ENCODE results near the gene MATN4.

Gene MATN4

GRCh38 chr20:45341939-45342854 is 34.1 kb upstream of the MATN4 start:
- DNase-seq (ENCODE audit: extremely low read depth in 1 of 2, low read depth in 1 of 2) = no peak

DNA sequence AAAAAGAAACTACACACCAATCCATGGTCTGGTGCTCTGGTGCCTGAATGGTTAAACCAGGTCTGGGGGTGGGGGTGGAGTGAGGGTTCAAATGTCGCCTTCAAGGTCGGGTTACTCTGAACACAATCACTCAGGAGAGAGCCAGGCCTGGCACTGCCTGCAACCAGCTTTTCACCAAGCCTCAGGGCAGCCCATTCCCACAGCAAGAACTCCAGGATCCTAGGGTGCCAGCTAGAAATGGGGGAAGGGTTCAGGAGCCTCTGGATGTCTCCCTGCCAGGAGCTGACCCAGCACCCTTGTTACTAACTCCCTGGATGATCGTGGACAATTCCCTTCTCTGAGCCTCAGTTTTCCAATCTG is 33.5 kb upstream of the MATN4 start:
- DNase-seq (ENCODE audit: extremely low read depth in 1 of 2, low read depth in 1 of 2) = no peak

DNA sequence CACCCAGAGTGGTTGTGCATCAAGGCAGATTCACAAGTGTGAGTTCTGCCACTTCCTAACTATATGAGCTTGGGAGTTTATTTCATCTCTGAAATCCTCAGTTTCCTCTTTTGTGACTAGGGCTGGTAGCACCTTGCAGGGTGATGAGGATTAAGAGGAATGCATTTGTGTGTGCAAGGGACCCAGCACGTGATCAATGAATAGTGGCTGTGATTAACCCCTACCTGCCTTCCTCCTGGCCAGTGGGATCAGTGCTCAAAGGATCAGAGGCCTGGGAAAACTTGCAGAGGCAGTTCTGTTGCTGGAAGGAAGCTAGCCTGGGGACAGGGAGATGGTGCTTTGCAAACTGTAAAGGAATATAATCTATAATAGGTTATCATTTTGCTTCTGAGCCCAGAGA is 32.9 kb upstream of the MATN4 start:
- DNase-seq (ENCODE audit: extremely low read depth in 1 of 2, low read depth in 1 of 2) = no peak

GRCh38 chr20:45340236-45340847 is 32.2 kb upstream of the MATN4 start:
- no peak for DNase-seq (ENCODE audit: extremely low read depth in 1 of 2, low read depth in 1 of 2)

DNA sequence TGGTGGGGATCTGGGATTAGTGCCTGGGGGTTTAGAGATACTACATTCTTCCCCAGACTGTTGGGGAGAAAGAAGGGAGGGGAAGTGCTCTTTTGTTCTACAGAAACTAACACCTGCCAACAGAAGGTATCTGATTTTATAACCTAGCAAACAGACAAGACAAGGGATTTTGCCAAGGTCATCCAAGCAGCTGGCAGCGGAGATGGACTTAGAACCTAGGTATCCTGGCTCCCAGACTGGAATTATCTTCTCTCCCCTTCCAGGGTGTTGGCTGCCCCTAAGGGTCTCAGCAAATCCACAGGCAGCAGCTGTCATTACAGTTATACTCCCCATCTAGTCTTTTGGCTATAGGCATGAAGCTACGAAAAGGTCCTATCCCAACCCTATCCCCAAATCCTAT is 31.7 kb upstream of the MATN4 start:
- no peak for DNase-seq (ENCODE audit: extremely low read depth in 1 of 2, low read depth in 1 of 2)

DNA sequence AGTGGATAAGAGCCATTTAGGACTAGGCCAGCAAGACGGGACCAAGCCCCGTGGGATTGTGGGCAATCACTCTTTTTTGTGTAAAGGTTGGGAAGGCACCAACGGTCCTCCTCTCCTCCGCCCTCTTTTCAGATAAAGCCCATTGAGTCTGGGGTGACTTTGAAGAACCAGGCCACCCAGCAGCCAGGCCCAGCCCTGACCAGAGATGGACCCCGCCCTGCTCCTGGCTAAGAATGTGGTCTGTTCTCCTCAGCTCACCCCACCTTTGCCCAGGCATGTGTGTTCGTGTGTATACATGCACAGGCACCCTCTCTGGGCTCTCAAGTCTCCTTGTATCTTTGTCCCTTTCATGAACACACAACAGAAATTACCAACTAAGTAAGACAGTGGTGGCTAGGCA is 31.0 kb upstream of the MATN4 start:
- no peak for DNase-seq (ENCODE audit: extremely low read depth in 1 of 2, low read depth in 1 of 2)

DNA sequence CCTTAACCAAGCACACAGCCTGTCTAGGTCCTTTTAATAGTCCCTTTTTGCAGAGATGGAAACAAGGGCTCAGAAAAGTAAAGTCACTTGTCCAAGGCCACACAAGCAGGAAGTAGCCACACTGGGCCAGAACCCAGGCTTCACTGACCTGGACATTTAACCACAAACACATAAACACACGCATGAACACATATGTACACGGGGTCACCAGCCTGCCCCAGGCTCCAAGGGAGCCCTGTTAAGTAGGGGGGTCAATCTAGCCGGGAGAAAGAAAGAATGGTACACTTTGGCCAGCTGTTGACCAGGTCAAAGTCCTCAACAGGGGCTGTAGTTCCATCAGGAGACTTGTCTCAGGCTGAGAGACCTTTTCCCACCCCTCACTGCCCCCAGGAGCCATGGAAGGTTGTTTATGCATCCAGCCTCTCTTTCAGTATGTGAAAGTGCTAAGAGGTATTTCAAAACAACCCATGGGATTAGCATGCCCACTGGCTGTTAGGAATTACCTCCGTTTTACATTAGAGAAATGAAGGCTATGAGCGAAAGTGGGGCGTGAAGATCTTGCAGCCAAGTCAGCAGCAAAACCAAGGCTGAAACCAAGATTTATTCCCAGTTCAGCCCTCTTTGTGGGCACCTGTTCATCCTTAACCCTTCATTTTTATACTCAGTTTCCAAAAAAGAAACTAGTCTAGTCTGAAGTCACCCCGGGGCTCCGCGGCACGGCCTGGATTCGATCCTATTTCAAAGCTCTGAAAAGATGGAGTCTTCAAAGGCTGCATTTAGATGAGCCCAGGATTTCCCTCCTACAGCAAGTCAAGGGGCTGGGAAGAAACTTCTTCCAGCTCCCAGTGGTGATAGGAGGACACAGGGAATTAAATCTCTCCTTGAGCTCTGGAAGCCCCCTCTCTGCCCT is 30.3 kb upstream of the MATN4 start:
- DNase-seq (ENCODE audit: extremely low read depth in 1 of 2, low read depth in 1 of 2) = no peak

- no peak for DNase-seq (ENCODE audit: extremely low read depth in 1 of 2, low read depth in 1 of 2)
Measured at GRCh38 chr20:45337367-45338120, 29.4 kb upstream of the MATN4 start.

- DNase-seq (ENCODE audit: extremely low read depth in 1 of 2, low read depth in 1 of 2) = no peak
Measured at GRCh38 chr20:45336530-45337366, 28.6 kb upstream of the MATN4 start.

GRCh38 chr20:45330476-45330875 is 22.4 kb upstream of the MATN4 start:
- no peak for DNase-seq (ENCODE audit: extremely low read depth in 1 of 2, low read depth in 1 of 2)

GRCh38 chr20:45329497-45330319 is 21.6 kb upstream of the MATN4 start:
- no peak for DNase-seq (ENCODE audit: extremely low read depth in 1 of 2, low read depth in 1 of 2)

GRCh38 chr20:45328451-45328850 is 20.4 kb upstream of the MATN4 start:
- no peak for DNase-seq (ENCODE audit: extremely low read depth in 1 of 2, low read depth in 1 of 2)

DNA sequence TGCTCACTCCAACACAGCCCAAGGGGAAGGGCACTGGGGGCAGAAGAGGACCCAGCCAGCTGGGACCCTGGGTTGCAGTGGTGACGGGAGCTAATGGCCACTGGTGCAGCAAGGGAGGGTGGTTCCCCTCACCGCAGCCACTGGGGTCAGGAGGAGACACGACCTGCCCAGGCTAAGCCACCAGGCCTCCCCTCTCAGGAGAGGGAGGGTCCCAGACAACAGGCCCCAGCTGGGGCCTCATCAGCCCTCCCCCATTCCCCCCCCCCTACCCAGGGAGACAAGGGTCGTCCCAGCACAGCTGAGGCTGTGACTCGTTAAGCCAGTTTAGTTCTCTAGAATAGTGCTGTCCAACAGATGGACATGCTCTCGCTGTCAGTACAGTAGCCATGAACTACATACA is 17.3 kb upstream of the MATN4 start:
- DNase-seq (ENCODE audit: extremely low read depth in 1 of 2, low read depth in 1 of 2) = no peak

- DNase-seq (ENCODE audit: extremely low read depth in 1 of 2, low read depth in 1 of 2) = no peak
Measured at GRCh38 chr20:45323731-45324130, 15.6 kb upstream of the MATN4 start.

- DNase-seq (ENCODE audit: extremely low read depth in 1 of 2, low read depth in 1 of 2) = no peak
Measured at GRCh38 chr20:45322952-45323383, 14.9 kb upstream of the MATN4 start.

DNA sequence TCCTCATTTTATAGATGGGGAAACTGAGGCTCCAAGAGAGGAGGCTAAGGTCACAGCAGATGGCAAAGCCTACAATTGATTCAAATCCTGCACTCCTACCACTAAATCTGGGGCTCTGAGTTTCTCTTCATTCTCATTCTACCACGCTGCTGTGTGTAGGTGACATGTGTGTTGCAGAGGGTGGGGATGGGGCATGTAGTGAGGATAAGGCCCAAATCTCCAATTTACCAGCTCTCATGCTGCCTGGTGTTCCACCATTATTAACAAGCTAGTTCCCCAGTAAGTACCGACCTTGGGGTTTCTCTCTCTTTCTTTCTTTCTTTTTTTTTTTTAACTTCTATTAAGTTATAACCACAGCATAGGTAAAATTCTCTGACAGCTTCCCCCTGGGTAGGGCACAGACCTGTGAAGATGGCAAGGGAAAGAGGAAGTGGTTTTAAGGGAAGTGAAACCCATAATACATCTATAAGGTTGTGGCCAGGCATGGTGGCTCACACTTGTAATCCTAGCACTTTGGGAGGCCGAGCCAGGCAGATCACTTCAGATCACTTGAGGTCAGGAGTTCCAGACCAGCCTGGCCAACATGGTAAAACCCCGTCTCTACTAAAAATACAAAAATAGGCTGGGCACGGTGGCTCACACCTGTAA is 13.0 kb upstream of the MATN4 start:
- DNase-seq (ENCODE audit: extremely low read depth in 1 of 2, low read depth in 1 of 2) = no peak

DNA sequence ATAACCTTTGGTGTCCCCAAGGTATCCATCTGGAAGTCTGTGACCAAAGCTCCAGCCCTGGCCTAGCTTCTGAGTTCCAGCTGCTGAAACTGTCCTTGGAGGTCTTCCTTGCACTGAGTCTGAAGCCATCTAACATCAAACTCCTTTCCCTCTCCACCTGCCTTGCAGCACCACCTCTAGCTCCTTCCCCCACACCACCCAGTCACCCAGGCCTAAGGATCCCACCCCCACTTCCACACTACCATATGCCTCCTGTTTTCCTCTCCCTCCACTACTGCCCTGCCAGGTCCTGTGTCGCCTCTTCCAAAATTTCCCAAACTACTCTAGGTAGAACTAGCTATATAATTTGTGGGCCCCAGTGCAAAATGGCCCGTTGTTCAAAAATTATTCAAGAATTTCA is 10.8 kb upstream of the MATN4 start:
- no peak for DNase-seq (ENCODE audit: extremely low read depth in 1 of 2, low read depth in 1 of 2)

DNA sequence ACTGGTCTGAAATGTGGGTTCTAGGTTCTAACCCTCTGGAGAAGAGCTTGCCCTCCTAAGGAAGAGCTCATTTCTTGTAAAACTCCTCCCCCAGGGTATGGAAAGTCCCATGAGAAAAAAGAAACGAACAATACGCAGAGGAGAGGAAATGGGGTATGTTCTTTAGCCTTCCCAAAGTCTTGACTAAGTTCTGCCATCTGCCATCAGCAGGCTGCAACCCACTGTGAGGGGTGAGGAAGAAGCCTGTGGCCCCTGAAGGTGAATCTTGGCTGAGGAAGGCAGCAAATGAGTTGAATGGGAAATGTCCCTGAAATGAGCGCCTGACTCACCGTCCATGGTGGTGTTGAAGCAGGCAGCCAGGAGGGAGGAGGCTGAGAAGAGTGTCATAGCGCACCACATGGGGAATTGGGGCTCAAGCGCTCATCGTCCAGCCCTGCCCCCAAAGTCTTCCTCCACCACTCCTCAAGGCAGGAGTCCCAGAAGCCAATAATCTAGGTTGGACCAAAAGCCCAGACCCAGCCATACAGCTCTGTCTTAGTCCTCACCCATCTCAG is 10.4 kb upstream of the MATN4 start:
- DNase-seq (ENCODE audit: extremely low read depth in 1 of 2, low read depth in 1 of 2) = no peak
